Measurements from ENCODE around the gene MEF2D.

Gene MEF2D

DNA sequence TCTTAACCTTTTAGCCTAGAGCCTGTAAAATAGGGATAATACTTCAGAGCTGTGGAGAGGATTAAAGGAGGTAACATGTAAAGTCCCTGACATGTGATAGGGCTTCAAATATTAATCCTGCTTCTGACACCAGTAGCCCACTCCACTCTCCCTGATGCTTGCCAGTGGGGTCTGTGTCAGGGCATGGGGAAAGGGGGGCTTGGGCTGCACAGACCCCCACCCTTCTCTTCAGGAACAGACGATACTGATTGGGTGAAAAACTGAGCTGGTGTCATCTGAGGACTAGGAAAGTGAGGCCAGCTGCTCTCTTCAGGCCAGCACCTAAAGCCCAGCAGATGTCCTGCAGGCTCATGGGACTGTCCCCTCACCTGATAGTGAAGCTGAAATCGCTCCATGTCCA lies 27.0 kb upstream of the MEF2D start:
- TF ChIP-seq EZH2phosphoT487 (IDR thresholded peaks at IDR 0.05; ENCODE audit: borderline replicate concordance): no peak
- TF ChIP-seq, protein P1, sequence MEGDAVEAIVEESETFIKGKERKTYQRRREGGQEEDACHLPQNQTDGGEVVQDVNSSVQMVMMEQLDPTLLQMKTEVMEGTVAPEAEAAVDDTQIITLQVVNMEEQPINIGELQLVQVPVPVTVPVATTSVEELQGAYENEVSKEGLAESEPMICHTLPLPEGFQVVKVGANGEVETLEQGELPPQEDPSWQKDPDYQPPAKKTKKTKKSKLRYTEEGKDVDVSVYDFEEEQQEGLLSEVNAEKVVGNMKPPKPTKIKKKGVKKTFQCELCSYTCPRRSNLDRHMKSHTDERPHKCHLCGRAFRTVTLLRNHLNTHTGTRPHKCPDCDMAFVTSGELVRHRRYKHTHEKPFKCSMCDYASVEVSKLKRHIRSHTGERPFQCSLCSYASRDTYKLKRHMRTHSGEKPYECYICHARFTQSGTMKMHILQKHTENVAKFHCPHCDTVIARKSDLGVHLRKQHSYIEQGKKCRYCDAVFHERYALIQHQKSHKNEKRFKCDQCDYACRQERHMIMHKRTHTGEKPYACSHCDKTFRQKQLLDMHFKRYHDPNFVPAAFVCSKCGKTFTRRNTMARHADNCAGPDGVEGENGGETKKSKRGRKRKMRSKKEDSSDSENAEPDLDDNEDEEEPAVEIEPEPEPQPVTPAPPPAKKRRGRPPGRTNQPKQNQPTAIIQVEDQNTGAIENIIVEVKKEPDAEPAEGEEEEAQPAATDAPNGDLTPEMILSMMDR (conservative IDR thresholded peaks at IDR 0.05; ENCODE audit: low read length): no peak
- no peaks in the 10 kb centered on the region for H3K27me3 ChIP-seq (ENCODE audit: insufficient read depth, low read length, poor library complexity, severe bottlenecking)
- H3K79me2 ChIP-seq (ENCODE audit: insufficient read depth, low read length): no peaks in the 10 kb centered on the region
- H3K4me1 ChIP-seq (ENCODE audit: insufficient read depth, low read length, poor library complexity, severe bottlenecking): peaks cover 51% of the 10 kb centered on the region
- H3K4me3 ChIP-seq (ENCODE audit: low read length, poor library complexity, severe bottlenecking): peak overlapping the region; percentile 57
- no peak overlapping the region for H2AFZ ChIP-seq (ENCODE audit: low read length)
- H3K9me2 ChIP-seq (replicated peaks; ENCODE audit: low read depth, low read length): no peaks in the 10 kb centered on the region
- H3F3A ChIP-seq (ENCODE audit: low read depth): peaks cover 8% of the 10 kb centered on the region; the same call in 1 of the 2 replicates
- no peaks in the 10 kb centered on the region for H4K20me1 ChIP-seq (ENCODE audit: insufficient read depth, low read length, poor library complexity, severe bottlenecking)
- peak overlapping the region; percentile 71 for H3K4me2 ChIP-seq (ENCODE audit: low read depth, low read length, poor library complexity, severe bottlenecking)
- peak overlapping the region; percentile 54 for H3K9ac ChIP-seq (ENCODE audit: low read depth, low read length, poor library complexity, severe bottlenecking)
- peaks cover 9% of the 10 kb centered on the region; the same call in 1 of the 2 replicates for H3K36me3 ChIP-seq (ENCODE audit: insufficient read depth, low read length)
- H3K9me3 ChIP-seq (ENCODE audit: insufficient read depth, low read depth, low read length): no peaks in the 10 kb centered on the region

DNA sequence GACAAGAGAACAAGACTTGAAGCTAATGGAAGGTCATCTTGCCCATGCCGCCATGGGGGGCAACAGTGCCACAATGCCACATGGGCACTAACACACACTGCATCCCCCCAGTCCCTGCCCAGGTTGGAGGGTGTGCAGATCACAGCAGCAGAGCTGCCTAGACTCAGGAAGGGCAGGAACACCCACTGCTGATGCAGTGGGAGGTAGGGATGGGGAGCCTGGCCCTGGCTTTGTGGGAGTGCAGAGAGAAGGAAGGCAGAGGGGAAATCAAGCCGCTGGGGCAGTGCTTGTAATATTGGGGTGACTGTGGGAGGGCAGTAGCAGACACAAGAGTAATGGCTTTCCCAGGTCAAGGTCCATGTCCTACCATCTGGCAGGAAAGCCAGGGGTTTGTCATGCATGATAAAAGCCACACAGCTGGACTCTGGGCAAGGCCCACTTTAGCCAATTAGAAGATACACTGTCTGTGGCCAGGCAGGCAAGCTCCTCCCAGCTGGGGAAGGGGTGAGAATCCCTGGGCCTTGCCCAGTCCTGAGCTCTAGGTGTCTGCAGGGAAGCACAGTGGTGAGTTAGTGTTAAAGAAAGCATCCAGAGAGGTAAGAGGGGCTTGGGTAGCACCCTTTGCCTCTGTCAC lies 25.4 kb upstream of the MEF2D start:
- Histone ChIP-seq H3K4me3 (ENCODE audit: low read length, poor library complexity, severe bottlenecking) (peak overlapping the region; percentile 66), H4K20me1 (ENCODE audit: insufficient read depth, low read length, poor library complexity, severe bottlenecking) (no peaks in the 10 kb centered on the region), H3K4me2 (ENCODE audit: low read depth, low read length, poor library complexity, severe bottlenecking) (peak overlapping the region; percentile 82), H2AFZ (ENCODE audit: low read length) (no peak overlapping the region), H3K9me2 (replicated peaks; ENCODE audit: low read depth, low read length) (no peaks in the 10 kb centered on the region), H3K9ac (ENCODE audit: low read depth, low read length, poor library complexity, severe bottlenecking) (peak overlapping the region; percentile 66), H3K36me3 (ENCODE audit: insufficient read depth, low read length) (peaks cover 9% of the 10 kb centered on the region; the same call in 1 of the 2 replicates), H3K27me3 (ENCODE audit: insufficient read depth, low read length, poor library complexity, severe bottlenecking) (no peaks in the 10 kb centered on the region), H3F3A (ENCODE audit: low read depth) (peaks cover 8% of the 10 kb centered on the region; the same call in 1 of the 2 replicates), H3K9me3 (ENCODE audit: insufficient read depth, low read depth, low read length) (no peaks in the 10 kb centered on the region), H3K4me1 (ENCODE audit: insufficient read depth, low read length, poor library complexity, severe bottlenecking) (peaks cover 51% of the 10 kb centered on the region), H3K79me2 (ENCODE audit: insufficient read depth, low read length) (no peaks in the 10 kb centered on the region)
- TF ChIP-seq EZH2phosphoT487 (IDR thresholded peaks at IDR 0.05; ENCODE audit: borderline replicate concordance): no peak
- TF ChIP-seq, protein P1 (conservative IDR thresholded peaks at IDR 0.05; ENCODE audit: low read length): no peak

DNA sequence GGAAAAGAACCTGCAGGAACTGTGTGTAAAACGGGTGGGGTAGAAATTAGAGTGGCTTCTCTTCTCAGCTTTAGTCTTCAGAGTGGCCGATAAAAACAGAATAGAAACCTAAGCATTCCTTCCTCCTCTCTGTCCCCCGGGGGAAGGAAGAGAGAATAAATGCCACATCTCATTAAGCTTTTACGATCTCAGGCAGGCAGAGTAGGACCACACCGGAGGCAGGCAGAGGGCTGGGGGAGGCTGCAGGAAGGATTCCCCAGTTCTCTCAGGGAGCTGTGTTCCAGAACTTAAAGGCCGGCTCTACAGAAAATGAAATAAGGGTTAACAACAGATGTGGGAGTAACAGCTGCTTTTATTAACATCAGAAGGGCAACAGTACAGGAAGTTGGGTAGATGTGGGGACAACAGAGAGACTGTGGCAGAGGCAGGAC lies 24.5 kb upstream of the MEF2D start:
- H3K9ac ChIP-seq (ENCODE audit: low read depth, low read length, poor library complexity, severe bottlenecking): peak overlapping the region; percentile 66
- H3K4me1 ChIP-seq (ENCODE audit: insufficient read depth, low read length, poor library complexity, severe bottlenecking): peaks cover 51% of the 10 kb centered on the region
- H3K4me3 ChIP-seq (ENCODE audit: low read length, poor library complexity, severe bottlenecking): peak overlapping the region; percentile 66
- H2AFZ ChIP-seq (ENCODE audit: low read length): peak overlapping the region; percentile 69; the same call in 1 of the 2 replicates
- H3K9me2 ChIP-seq (replicated peaks; ENCODE audit: low read depth, low read length): no peaks in the 10 kb centered on the region
- H3K4me2 ChIP-seq (ENCODE audit: low read depth, low read length, poor library complexity, severe bottlenecking): peak overlapping the region; percentile 82
- H3F3A ChIP-seq (ENCODE audit: low read depth): peaks cover 8% of the 10 kb centered on the region; the same call in 1 of the 2 replicates
- no peaks in the 10 kb centered on the region for H3K27me3 ChIP-seq (ENCODE audit: insufficient read depth, low read length, poor library complexity, severe bottlenecking)
- H3K79me2 ChIP-seq (ENCODE audit: insufficient read depth, low read length): no peaks in the 10 kb centered on the region
- H4K20me1 ChIP-seq (ENCODE audit: insufficient read depth, low read length, poor library complexity, severe bottlenecking): no peaks in the 10 kb centered on the region
- peaks cover 5% of the 10 kb centered on the region; the same call in 1 of the 2 replicates for H3K36me3 ChIP-seq (ENCODE audit: insufficient read depth, low read length)
- no peaks in the 10 kb centered on the region for H3K9me3 ChIP-seq (ENCODE audit: insufficient read depth, low read depth, low read length)
- TF ChIP-seq, protein P1 (conservative IDR thresholded peaks at IDR 0.05; ENCODE audit: low read length): no peak
- no peak for TF ChIP-seq EZH2phosphoT487 (IDR thresholded peaks at IDR 0.05; ENCODE audit: borderline replicate concordance)
